GM12865 (cell line): ENCODE results near the gene FOXP1.

ENCODE experiments used
- DNase-seq: peaks from one replicate; pipeline ENCODE4 v3.0.0; 2010; ENCODE audit warnings: low read depth
- H3K4me3 ChIP-seq: 2 replicates; pipeline ENCODE4 v1.5.1; 2011; ENCODE audit warnings: mild to moderate bottlenecking, low read depth, low read length, control low read depth
- CTCF ChIP-seq: IDR thresholded peaks from 2 replicates; pipeline ENCODE4 v1.5.1; 2011; ENCODE audit warnings: low read length, control low read depth, low read depth, inconsistent platforms; ENCODE audit not compliant: insufficient read depth; ENCODE audit errors: missing control alignments

FOXP1 gene

DNA sequence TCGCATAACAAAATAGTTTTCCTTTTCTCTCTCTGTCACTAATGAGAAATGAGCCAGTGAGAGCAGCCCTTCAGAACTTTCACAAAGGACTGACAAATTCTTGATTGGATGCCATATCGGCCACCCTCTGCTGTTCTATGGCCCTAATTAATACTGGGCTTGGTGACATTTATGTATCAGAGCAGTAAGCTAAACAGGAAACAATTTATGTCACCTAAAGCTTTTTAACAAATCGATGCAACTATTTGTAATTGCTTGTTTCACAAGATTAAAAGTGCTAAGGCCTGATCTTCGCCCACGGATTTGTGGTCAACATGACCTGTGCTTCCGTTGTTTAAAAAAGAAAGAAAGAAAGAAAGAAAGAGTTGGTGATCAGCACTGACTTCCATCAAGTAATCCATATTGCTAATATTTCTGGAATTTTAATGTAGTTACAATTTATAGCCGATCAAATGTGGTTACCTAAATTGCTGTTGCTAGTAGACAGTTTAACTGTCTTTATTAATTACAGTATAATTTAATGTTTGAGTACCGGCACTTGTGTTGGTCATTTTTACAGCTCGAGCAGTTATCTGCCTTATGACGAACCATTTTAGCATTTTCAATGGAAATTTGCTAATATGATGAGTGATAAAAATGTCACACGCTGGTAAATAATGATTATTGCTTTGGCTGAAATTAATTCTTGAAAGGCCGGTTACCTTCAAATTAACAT lies 631.3 kb downstream of the FOXP1 start:
- no peak overlapping the region for H3K4me3 ChIP-seq
- no peak for DNase-seq
- no peak for TF ChIP-seq CTCF

GRCh38 chr3:70951316-70951715 lies 632.2 kb downstream of the FOXP1 start:
- no peak for TF ChIP-seq CTCF
- no peak overlapping the region for H3K4me3 ChIP-seq
- DNase-seq = no peak

- no peak for TF ChIP-seq CTCF
- DNase-seq = no peak
Observed at GRCh38 chr3:70947579-70947978, 635.9 kb downstream of the FOXP1 start.

GRCh38 chr3:70943886-70944285 lies 639.6 kb downstream of the FOXP1 start:
- DNase-seq = no peak
- H3K4me3 ChIP-seq = no peak overlapping the region
- no peak for TF ChIP-seq CTCF

More at GRCh38 chr3:70947579-70947978, 635.9 kb downstream of the FOXP1 start:
- H3K4me3 ChIP-seq = no peak overlapping the region

GRCh38 chr3:70933105-70933810 lies 650.3 kb downstream of the FOXP1 start:
- DNase-seq = no peak
- TF ChIP-seq CTCF = no peak
- no peak overlapping the region for H3K4me3 ChIP-seq

DNA sequence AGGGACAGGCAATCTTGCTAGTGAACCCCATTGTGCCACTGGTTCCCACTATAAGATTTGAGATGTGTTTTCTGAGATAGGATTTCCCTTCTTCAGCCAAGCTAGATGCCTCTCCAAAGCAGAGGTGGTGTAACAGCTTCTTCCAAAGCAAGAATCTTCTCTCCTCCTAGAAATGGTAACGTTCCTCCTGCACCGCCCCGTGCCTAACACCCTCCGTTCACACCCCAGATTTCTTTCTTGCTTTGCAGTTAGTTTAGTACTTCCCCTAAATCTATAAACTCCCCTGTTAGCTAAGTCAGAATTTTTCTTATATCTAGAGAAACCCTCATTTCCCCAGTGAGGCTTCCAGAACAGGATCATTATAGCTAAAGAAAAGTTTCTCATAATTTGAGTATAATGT lies 653.5 kb downstream of the FOXP1 start:
- no peak overlapping the region for H3K4me3 ChIP-seq
- no peak for DNase-seq

More for the DNA sequence above, 653.5 kb downstream of the FOXP1 start:
- TF ChIP-seq CTCF = no peak
